Brain microvascular endothelial cell (primary cell): ENCODE results near the gene CARS1.
A peak's percentile ranks its signal among the peaks of the same experiment; 100 is the strongest.

Experiments
- DNase-seq: peaks from one replicate; pipeline ENCODE4 v3.0.0-alpha.2; 2020
- H3K27ac ChIP-seq: fragments of 250-450 bp; sonication (Bioruptor Pico); 2 replicates; pipeline ENCODE4 v1.5.1; 2020; ENCODE audit warnings: mild to moderate bottlenecking, moderate library complexity
- H3K27me3 ChIP-seq: fragments of 250-450 bp; sonication (Bioruptor Pico); replicated peaks from 2 replicates; pipeline ENCODE4 v1.5.1; 2020; ENCODE audit warnings: mild to moderate bottlenecking
- H3K36me3 ChIP-seq: fragments of 250-450 bp; sonication (Bioruptor Pico); replicated peaks from 2 replicates; pipeline ENCODE4 v1.5.1; 2020; ENCODE audit warnings: mild to moderate bottlenecking
- H3K4me3 ChIP-seq: 2 replicates; pipeline ENCODE4 v1.5.1; 2011; ENCODE audit warnings: low read depth, mild to moderate bottlenecking, control low read depth, low read length, moderate library complexity
- in situ Hi-C: cut with HindIII; loops from 2 replicates; pipeline ENCODE4 v1.10.0; 2017; ENCODE audit warnings: low sequenced_read_pairs, low pct_ligation_motif_present
- TF ChIP-seq, protein P1 (sequence below): IDR thresholded peaks from 2 replicates; pipeline ENCODE4 v1.5.1; 2011; ENCODE audit warnings: low read depth, mild to moderate bottlenecking, moderate library complexity, low read length, control low read depth, inconsistent platforms; ENCODE audit errors: missing control alignments

CARS1 gene

GRCh38 chr11:2951231-2952110 is 105.8 kb downstream of the CARS1 start:
- TF ChIP-seq, protein P1, sequence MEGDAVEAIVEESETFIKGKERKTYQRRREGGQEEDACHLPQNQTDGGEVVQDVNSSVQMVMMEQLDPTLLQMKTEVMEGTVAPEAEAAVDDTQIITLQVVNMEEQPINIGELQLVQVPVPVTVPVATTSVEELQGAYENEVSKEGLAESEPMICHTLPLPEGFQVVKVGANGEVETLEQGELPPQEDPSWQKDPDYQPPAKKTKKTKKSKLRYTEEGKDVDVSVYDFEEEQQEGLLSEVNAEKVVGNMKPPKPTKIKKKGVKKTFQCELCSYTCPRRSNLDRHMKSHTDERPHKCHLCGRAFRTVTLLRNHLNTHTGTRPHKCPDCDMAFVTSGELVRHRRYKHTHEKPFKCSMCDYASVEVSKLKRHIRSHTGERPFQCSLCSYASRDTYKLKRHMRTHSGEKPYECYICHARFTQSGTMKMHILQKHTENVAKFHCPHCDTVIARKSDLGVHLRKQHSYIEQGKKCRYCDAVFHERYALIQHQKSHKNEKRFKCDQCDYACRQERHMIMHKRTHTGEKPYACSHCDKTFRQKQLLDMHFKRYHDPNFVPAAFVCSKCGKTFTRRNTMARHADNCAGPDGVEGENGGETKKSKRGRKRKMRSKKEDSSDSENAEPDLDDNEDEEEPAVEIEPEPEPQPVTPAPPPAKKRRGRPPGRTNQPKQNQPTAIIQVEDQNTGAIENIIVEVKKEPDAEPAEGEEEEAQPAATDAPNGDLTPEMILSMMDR = no peak
- peaks cover 40% of the 10 kb centered on the region for H3K36me3 ChIP-seq
- no peaks in the 10 kb centered on the region for H3K27me3 ChIP-seq
- in situ Hi-C loops = no loop called here
- peak; percentile 71 for DNase-seq
- H3K27ac ChIP-seq = peak overlapping the region; percentile 82
- H3K4me3 ChIP-seq = no peak overlapping the region
